Measurements from ENCODE around the gene AURKB.

DNA sequence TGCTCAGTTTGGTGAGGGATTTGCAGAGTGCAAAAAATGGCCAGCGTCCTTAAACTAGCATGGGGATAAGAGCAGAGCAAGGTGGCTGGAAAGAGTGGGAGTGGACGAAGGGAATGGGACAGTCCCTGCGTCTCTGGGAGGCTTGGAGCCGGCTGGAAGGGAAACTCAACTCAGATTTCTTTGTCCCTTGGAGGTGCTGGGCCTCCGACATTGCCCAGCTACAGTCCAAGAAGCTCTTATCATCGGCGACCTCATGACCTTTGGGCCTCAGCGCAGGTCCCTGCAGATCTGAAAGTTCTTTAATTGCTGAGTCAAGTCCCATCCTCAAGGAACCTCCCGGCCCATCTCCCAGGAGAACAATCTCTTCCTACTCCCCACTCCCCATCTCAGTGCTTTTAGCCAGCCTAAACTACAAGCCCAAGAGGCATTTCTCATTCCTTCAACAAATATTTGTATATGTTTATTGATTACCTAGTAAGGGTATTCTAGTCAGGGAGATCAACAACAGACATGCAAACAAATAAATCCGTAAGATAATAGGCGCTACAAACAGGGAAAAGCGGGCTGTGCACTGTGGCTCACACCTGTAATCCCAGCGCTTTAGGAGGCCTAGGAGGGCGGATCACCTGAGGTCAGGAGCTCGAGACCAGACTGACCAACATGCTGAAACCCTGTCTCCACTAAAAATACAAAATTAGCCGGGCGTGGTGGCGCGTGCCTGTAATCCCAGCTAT is 33.2 kb downstream of the AURKB start:
- TF ChIP-seq POLR2A (IDR thresholded peaks at IDR 0.05) = no peak
- TF ChIP-seq, protein P1, sequence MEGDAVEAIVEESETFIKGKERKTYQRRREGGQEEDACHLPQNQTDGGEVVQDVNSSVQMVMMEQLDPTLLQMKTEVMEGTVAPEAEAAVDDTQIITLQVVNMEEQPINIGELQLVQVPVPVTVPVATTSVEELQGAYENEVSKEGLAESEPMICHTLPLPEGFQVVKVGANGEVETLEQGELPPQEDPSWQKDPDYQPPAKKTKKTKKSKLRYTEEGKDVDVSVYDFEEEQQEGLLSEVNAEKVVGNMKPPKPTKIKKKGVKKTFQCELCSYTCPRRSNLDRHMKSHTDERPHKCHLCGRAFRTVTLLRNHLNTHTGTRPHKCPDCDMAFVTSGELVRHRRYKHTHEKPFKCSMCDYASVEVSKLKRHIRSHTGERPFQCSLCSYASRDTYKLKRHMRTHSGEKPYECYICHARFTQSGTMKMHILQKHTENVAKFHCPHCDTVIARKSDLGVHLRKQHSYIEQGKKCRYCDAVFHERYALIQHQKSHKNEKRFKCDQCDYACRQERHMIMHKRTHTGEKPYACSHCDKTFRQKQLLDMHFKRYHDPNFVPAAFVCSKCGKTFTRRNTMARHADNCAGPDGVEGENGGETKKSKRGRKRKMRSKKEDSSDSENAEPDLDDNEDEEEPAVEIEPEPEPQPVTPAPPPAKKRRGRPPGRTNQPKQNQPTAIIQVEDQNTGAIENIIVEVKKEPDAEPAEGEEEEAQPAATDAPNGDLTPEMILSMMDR (IDR thresholded peaks at IDR 0.05) = no peak

Measured in upper lobe of left lung (tissue), 4 donors.